Tibial nerve (tissue), 3 donors: ENCODE results near the gene KPNA1.

Source experiments
- EP300 ChIP-seq, 2 donors: sonication (generic); formaldehyde crosslinking; IDR thresholded peaks; one replicate each; pipeline ENCODE4 v1.6.1; 2017; ENCODE audit warnings: antibody characterized with exemption in 2 of 2, mild to moderate bottlenecking in 1 of 2
- POLR2A ChIP-seq, 2 donors: fragments of 450-650 bp; IDR thresholded peaks; one replicate each; pipeline ENCODE4 v1.6.1; 2017; ENCODE audit warnings: antibody characterized with exemption in 2 of 2, mild to moderate bottlenecking in 2 of 2, moderate library complexity in 2 of 2

- no peak for TF ChIP-seq POLR2A (IDR thresholded peaks at IDR 0.05)
- no peak for TF ChIP-seq EP300 (IDR thresholded peaks at IDR 0.05)
Measured at GRCh38 chr3:122435950-122436349, 78.8 kb downstream of the KPNA1 start.
